OCI-LY7 (cell line): Measurements from ENCODE around the gene TPRN. TPM values are rescaled to one million over a fixed set of nuclear protein-coding genes. Genes with fewer than 3 reads are reported as not detected.

ENCODE experiments used
- BruUV-seq: library from RNA; stranded (reverse); fragments of 400-500 nt; replicated peaks from 2 replicates; lab custom pipeline; 2021; lab: Mats Ljungman, UMichigan
- CTCF ChIA-PET: fragments of 300-600 bp; sonication (Branson Sonifier 250); formaldehyde crosslinking; loops from one replicate; lab custom pipeline; 2022; ENCODE audit warnings: antibody characterized with exemption; ENCODE audit not compliant: unreplicated experiment; lab: Charles Lee
- POLR2A ChIA-PET: fragments of 300-600 bp; sonication (Branson Sonifier 250); formaldehyde crosslinking; loops from one replicate; lab custom pipeline; 2022; ENCODE audit warnings: antibody characterized with exemption; lab: Charles Lee
- DNase-seq: peaks from one replicate; pipeline ENCODE4 v3.0.0-alpha.2; 2015; ENCODE audit warnings: low spot score
- H2AFZ ChIP-seq: fragments of 200-600 bp; sonication (generic), shearing (Covaris generic); 2 replicates; pipeline ENCODE4 v1.6.1; 2014; ENCODE audit warnings: mild to moderate bottlenecking, antibody characterized with exemption, low read length, moderate library complexity
- H3K27ac ChIP-seq: fragments of 200-600 bp; sonication (generic); 2 replicates; pipeline ENCODE4 v1.5.1; 2014; ENCODE audit warnings: mixed run types, low read depth, mild to moderate bottlenecking, moderate library complexity, low read length, inconsistent platforms; ENCODE audit not compliant: poor library complexity, severe bottlenecking
- H3K36me3 ChIP-seq: fragments of 200-600 bp; sonication (generic); 2 replicates; pipeline ENCODE4 v1.6.1; 2014; ENCODE audit warnings: mild to moderate bottlenecking, antibody characterized with exemption, low read length, moderate library complexity, mixed read lengths; ENCODE audit not compliant: insufficient read depth
- H3K4me1 ChIP-seq: fragments of 200-600 bp; sonication (generic); 2 replicates; pipeline ENCODE4 v1.5.1; 2014; ENCODE audit warnings: mild to moderate bottlenecking, low read length; ENCODE audit not compliant: insufficient read depth, poor library complexity, severe bottlenecking
- H3K4me2 ChIP-seq: fragments of 200-600 bp; sonication (generic); 2 replicates; pipeline ENCODE4 v1.6.1; 2014; ENCODE audit warnings: mild to moderate bottlenecking, low read length
- H3K4me3 ChIP-seq: fragments of 200-600 bp; sonication (generic); 2 replicates; pipeline ENCODE4 v1.5.1; 2014; ENCODE audit warnings: mild to moderate bottlenecking, low read depth, low read length; ENCODE audit not compliant: poor library complexity, severe bottlenecking
- H3K79me2 ChIP-seq: fragments of 200-600 bp; sonication (generic); 2 replicates; pipeline ENCODE4 v1.6.1; 2016; ENCODE audit warnings: low read depth, mild to moderate bottlenecking, low read length, moderate library complexity, mixed read lengths; ENCODE audit not compliant: insufficient read depth
- H3K9me2 ChIP-seq: fragments of 200-600 bp; sonication (generic); 2 replicates; pipeline ENCODE4 v1.6.1; 2016; ENCODE audit warnings: mild to moderate bottlenecking, low read length, mixed read lengths; ENCODE audit not compliant: insufficient read depth
- H3K9me3 ChIP-seq: fragments of 200-600 bp; sonication (generic); 2 replicates; pipeline ENCODE4 v1.6.1; 2014; ENCODE audit warnings: mild to moderate bottlenecking, mixed run types, low read length, mixed read lengths
- H4K20me1 ChIP-seq: fragments of 200-600 bp; sonication (generic); 2 replicates; pipeline ENCODE4 v1.6.1; 2014; ENCODE audit warnings: mild to moderate bottlenecking, antibody characterized with exemption, low read length, moderate library complexity, mixed read lengths; ENCODE audit not compliant: insufficient read depth
- EZH2phosphoT487 ChIP-seq: fragments of 200-600 bp; sonication (generic); IDR thresholded peaks from 2 replicates; pipeline ENCODE4 v1.6.1; 2018; ENCODE audit warnings: low read depth, borderline replicate concordance, mild to moderate bottlenecking, mixed run types, antibody characterized with exemption, low read length, moderate library complexity, mixed read lengths
- intact Hi-C: fragments of 100-400 bp; cut with micrococcal nuclease; formaldehyde crosslinking; loops from one replicate; pipeline ENCODE4 v1.10.0; 2022; ENCODE audit not compliant: unreplicated experiment
- total RNA-seq, 2 experiments: library from RNA; depleted of rRNA in 1 of 2; stranded (reverse); fragments of >200 nt in 1 of 2; shearing (Covaris generic) in 1 of 2; gene quantifications; 2 replicates each; pipeline ENCODE4 v1.2.3, GENCODE V29; 2014 to 2022
- TF ChIP-seq, protein P1 (sequence below): fragments of 200-600 bp; sonication (generic); conservative IDR thresholded peaks from 2 replicates; pipeline ENCODE4 v1.5.1; 2014; ENCODE audit warnings: mild to moderate bottlenecking, antibody characterized with exemption, low read length, moderate library complexity, mixed read lengths

Gene TPRN
- total RNA-seq, 2 experiments from 2014 or later = 9.0 to 15.9 TPM

DNA sequence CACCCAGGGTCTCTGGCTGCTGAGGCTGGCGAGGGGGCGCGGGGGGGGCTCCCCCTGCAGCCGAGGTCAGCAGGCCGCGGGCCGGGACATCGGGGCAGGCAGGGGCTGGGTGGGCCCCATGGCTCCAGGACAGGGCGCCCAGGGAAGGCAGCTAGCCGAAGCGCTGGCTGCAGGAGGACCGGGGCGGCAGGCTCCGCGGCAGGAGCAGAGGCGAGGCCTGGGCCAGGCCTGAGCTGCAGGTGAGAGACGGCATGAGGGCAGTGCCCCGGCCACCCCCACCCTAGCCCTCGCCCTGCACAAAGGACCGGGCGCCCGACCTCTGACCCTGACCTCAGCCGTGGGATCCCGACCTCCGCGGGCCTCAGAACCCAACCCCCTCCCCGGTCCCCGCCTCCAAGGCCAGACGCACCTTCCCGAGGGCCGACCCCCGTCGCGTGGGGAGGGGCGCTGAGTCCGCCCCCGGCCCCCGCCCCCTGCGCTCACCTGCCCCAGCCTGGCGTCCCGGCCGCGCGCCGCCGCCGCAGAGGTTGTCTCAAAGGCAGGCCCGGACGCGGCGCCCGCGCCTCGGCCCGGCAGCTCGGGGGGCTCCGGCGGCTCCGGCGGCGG is 21.1 kb upstream of the TPRN start:
- intact Hi-C loops = loop anchor here (2.0 kb wide), 2 partner anchors 21 to 33 kb away; partner anchors contain the start of genes ANAPC2, SSNA1 and TPRN

DNA sequence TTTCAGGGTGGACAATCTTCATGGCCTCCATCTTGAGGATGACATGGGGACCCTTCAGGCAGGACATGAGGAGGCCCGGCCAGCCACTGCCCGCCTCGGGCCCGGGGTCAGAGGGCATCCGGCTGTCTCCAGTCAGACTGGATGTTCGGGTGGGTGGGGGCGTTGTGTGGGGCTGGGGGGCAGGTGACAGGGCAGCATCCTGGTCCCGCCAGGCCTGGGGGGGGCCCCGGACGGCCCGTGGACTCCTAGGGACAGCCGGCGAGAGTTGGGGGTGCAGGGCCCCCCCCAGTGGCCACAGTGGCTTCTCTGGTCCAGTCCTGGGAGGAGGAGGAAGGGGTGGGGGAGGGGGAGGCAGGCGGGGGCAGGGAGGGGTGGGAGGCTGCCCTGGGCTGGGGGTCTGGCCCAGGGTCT is 20.6 kb upstream of the TPRN start:
- ChIA-PET CTCF (interaction anchor here (0.5 kb wide), 1 partner anchor 53 kb away, joined by 3 read pairs; no protein-coding TSS in a partner anchor), POLR2A (no interaction called here)
- BruUV-seq = no TSS peak
- Histone ChIP-seq H4K20me1 (no peaks in the 10 kb centered on the region), H3K9me3 (no peaks in the 10 kb centered on the region), H3K27ac (no peak overlapping the region), H3K36me3 (peaks cover 26% of the 10 kb centered on the region; the same call in 1 of the 2 replicates), H3K79me2 (no peaks in the 10 kb centered on the region), H3K4me2 (no peak overlapping the region), H3K4me1 (peaks cover 23% of the 10 kb centered on the region), H2AFZ (no peak overlapping the region), H3K9me2 (no peaks in the 10 kb centered on the region), H3K4me3 (no peak overlapping the region)
- TF ChIP-seq, protein P1, sequence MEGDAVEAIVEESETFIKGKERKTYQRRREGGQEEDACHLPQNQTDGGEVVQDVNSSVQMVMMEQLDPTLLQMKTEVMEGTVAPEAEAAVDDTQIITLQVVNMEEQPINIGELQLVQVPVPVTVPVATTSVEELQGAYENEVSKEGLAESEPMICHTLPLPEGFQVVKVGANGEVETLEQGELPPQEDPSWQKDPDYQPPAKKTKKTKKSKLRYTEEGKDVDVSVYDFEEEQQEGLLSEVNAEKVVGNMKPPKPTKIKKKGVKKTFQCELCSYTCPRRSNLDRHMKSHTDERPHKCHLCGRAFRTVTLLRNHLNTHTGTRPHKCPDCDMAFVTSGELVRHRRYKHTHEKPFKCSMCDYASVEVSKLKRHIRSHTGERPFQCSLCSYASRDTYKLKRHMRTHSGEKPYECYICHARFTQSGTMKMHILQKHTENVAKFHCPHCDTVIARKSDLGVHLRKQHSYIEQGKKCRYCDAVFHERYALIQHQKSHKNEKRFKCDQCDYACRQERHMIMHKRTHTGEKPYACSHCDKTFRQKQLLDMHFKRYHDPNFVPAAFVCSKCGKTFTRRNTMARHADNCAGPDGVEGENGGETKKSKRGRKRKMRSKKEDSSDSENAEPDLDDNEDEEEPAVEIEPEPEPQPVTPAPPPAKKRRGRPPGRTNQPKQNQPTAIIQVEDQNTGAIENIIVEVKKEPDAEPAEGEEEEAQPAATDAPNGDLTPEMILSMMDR = no peak
- TF ChIP-seq EZH2phosphoT487 = no peak
- DNase-seq = no peak
- intact Hi-C loops = no loop called here

More for the DNA sequence above, 21.1 kb upstream of the TPRN start:
- no peaks in the 10 kb centered on the region for H4K20me1 ChIP-seq
- BruUV-seq = no TSS peak
- H3K4me3 ChIP-seq = peak overlapping the region; percentile 30
- no peaks in the 10 kb centered on the region for H3K79me2 ChIP-seq
- peaks cover 23% of the 10 kb centered on the region for H3K4me1 ChIP-seq
- no peak overlapping the region for H2AFZ ChIP-seq
- DNase-seq = no peak
- peaks cover 21% of the 10 kb centered on the region; the same call in 1 of the 2 replicates for H3K36me3 ChIP-seq
- peak overlapping the region; percentile 55 for H3K4me2 ChIP-seq
- H3K27ac ChIP-seq = no peak overlapping the region
- no peaks in the 10 kb centered on the region for H3K9me3 ChIP-seq
- ChIA-PET POLR2A (no interaction called here), CTCF (no interaction called here)
- TF ChIP-seq, protein P1 = no peak
- no peak for TF ChIP-seq EZH2phosphoT487
- no peaks in the 10 kb centered on the region for H3K9me2 ChIP-seq
